ENCODE results near the gene EPS8. TPM values are rescaled to one million over a fixed set of nuclear protein-coding genes. Genes with fewer than 3 reads are reported as not detected.
A peak's percentile ranks its signal among the peaks of the same experiment; 100 is the strongest.

Gene EPS8
- total RNA-seq, 1 donor from 2014 or later, result 58.2 TPM

DNA sequence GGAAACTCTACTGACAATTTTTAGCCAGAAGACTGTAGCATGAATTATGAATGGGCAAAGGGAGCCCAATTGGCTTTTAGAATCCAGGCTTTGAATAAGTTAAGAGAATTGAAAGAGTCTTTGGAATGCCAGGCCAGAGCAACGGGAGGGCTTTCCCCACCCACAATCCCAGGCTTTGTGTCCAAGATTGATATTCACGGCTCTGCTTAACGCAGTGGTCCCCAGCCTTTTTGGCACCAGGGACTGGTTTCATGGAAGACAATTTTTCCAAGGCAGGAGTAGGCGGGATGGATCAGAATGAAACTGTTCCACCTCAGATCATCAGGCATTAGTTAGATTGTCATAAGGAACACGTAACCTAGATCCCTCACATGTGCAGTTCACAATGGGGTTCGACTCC, 79.6 kb downstream of the EPS8 start:
- DNase-seq (no peak), ATAC-seq (no peak)
- Histone ChIP-seq H3K4me3 (no peak overlapping the region), H3K27me3 (no peaks in the 10 kb centered on the region), H3K9me3 (no peaks in the 10 kb centered on the region), H3K36me3 (no peaks in the 10 kb centered on the region), H3K4me1 (peaks cover 19% of the 10 kb centered on the region), H3K27ac (no peak overlapping the region)
- intact Hi-C loops (cut with DNase I), result no loop called here
- TF ChIP-seq, protein P1, sequence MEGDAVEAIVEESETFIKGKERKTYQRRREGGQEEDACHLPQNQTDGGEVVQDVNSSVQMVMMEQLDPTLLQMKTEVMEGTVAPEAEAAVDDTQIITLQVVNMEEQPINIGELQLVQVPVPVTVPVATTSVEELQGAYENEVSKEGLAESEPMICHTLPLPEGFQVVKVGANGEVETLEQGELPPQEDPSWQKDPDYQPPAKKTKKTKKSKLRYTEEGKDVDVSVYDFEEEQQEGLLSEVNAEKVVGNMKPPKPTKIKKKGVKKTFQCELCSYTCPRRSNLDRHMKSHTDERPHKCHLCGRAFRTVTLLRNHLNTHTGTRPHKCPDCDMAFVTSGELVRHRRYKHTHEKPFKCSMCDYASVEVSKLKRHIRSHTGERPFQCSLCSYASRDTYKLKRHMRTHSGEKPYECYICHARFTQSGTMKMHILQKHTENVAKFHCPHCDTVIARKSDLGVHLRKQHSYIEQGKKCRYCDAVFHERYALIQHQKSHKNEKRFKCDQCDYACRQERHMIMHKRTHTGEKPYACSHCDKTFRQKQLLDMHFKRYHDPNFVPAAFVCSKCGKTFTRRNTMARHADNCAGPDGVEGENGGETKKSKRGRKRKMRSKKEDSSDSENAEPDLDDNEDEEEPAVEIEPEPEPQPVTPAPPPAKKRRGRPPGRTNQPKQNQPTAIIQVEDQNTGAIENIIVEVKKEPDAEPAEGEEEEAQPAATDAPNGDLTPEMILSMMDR (IDR thresholded peaks at IDR 0.05), result no peak

GRCh38 chr12:15708396-15709076, 80.7 kb downstream of the EPS8 start:
- ATAC-seq, result no peak
- DNase-seq, result no peak
- Histone ChIP-seq H3K9me3 (no peaks in the 10 kb centered on the region), H3K4me3 (no peak overlapping the region), H3K4me1 (peaks cover 19% of the 10 kb centered on the region), H3K36me3 (no peaks in the 10 kb centered on the region), H3K27me3 (no peaks in the 10 kb centered on the region), H3K27ac (no peak overlapping the region)
- TF ChIP-seq, protein P1 (IDR thresholded peaks at IDR 0.05), result no peak
- intact Hi-C loops (cut with DNase I), result no loop called here

DNA sequence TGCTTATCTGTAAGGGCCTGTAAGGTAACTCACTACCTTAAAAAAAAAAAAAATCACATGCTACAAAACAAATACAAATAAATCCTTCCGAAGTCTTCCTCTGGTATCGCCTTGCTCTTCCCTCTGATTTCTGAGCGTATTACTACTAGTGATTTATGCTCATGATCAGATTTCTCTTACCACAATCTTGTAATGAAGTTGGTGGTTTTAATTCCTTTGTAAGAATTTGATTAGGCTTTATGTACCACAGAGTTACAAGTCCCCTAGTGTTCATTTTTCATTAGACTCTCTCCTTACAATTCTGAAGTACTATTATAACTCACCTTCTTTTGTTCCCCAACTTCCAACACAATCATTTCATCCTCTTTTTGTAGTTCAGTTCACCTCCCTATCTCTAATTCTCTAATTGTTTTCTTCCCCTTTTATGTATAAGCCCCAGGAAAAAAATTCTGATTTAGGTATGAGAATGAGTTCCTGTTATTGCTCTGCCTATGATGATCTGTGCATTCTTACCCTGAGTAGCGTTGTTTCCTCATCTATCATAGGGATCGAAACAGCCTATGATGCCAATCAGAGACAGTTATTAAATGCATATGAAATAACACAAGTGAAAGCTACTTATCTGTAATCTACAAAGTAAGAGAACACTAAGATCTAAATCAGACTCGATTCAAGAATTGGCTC, 81.5 kb downstream of the EPS8 start:
- Histone ChIP-seq H3K27me3 (no peaks in the 10 kb centered on the region), H3K4me1 (peaks cover 13% of the 10 kb centered on the region), H3K36me3 (no peaks in the 10 kb centered on the region), H3K27ac (no peak overlapping the region), H3K4me3 (no peak overlapping the region), H3K9me3 (no peaks in the 10 kb centered on the region)
- DNase-seq, result no peak
- no peak for ATAC-seq
- intact Hi-C loops (cut with DNase I), result no loop called here
- TF ChIP-seq, protein P1 (IDR thresholded peaks at IDR 0.05), result no peak

DNA sequence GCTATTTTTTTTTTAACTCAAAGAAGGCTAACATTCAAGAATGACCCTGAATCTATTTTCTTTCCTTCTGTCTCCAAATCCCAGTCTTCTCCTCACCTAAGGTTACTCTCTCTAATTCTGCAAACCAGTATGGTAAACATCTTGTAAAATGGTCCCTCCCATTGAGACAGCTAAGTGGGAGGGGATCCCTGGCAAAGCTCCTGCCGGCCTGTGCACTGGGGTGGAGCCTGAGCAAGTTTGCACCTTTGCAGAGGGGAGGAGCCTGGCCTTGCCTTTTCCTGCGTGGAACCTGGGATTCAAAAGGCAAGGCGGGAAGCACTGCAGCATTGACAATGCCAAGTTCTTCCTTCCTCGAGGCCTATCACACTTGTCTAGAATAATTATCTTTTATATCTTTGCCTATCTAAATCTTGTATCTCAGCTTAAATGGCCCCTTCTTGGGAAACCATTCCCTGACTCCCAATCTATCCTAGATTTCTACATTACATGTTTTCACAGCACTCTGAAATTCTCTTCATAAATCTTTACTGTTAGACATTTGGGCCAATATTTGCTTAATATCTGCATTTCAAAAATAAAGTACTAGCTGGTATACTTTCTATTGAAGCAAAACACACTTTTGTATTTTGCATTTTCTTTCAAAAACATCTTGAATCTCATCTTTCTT, 83.0 kb downstream of the EPS8 start:
- Histone ChIP-seq H3K36me3 (no peaks in the 10 kb centered on the region), H3K27ac (no peak overlapping the region), H3K4me3 (no peak overlapping the region), H3K9me3 (no peaks in the 10 kb centered on the region), H3K27me3 (no peaks in the 10 kb centered on the region), H3K4me1 (peaks cover 21% of the 10 kb centered on the region)
- intact Hi-C loops (cut with DNase I), result no loop called here
- ATAC-seq, result peak; percentile 56
- no peak for DNase-seq
- TF ChIP-seq, protein P1 (IDR thresholded peaks at IDR 0.05), result no peak

GRCh38 chr12:15705606-15706005, 83.6 kb downstream of the EPS8 start:
- Histone ChIP-seq H3K36me3 (no peaks in the 10 kb centered on the region), H3K4me1 (peaks cover 26% of the 10 kb centered on the region), H3K9me3 (no peaks in the 10 kb centered on the region), H3K27ac (no peak overlapping the region), H3K27me3 (no peaks in the 10 kb centered on the region), H3K4me3 (no peak overlapping the region)
- intact Hi-C loops (cut with DNase I), result no loop called here
- TF ChIP-seq, protein P1 (IDR thresholded peaks at IDR 0.05), result no peak
- DNase-seq (no peak), ATAC-seq (no peak)
